Measurements from ENCODE around the gene LRG1.

- no peak for TF ChIP-seq POLR2AphosphoS5 (IDR thresholded peaks at IDR 0.05; ENCODE audit: low read depth)
- TF ChIP-seq REST (IDR thresholded peaks at IDR 0.05; ENCODE audit: insufficient replicate concordance, low read depth), result no peak
- no peak for TF ChIP-seq CTCF (IDR thresholded peaks at IDR 0.05; ENCODE audit: insufficient read depth, low read length)
- TF ChIP-seq GABPA (IDR thresholded peaks at IDR 0.05; ENCODE audit: low read depth), result no peak
- no peak for TF ChIP-seq SPI1 (IDR thresholded peaks at IDR 0.05; ENCODE audit: borderline replicate concordance, low read depth)
Observed at GRCh38 chr19:4538601-4538954, 1.3 kb downstream of the LRG1 start.
